ENCODE measurements around the gene TPK1.

The TPK1 gene

GRCh38 chr7:144622745-144623144 lies 213.1 kb downstream of the TPK1 start:
- no peak overlapping the region for H3K4me3 ChIP-seq (ENCODE audit: low read depth, low read length)
- H3K27ac ChIP-seq = no peak overlapping the region
- TF ChIP-seq CTCF (IDR thresholded peaks at IDR 0.05; ENCODE audit: low read depth, low read length) = no peak

GRCh38 chr7:144606261-144606660 lies 229.6 kb downstream of the TPK1 start:
- no peaks in the 10 kb centered on the region for H3K36me3 ChIP-seq
- H3K4me3 ChIP-seq (ENCODE audit: low read depth, low read length) = no peak overlapping the region

More at GRCh38 chr7:144622745-144623144, 213.1 kb downstream of the TPK1 start:
- no peak for DNase-seq
- Histone ChIP-seq H3K36me3 (no peaks in the 10 kb centered on the region), H3K27me3 (ENCODE audit: insufficient read depth, low read depth, severe bottlenecking) (no peaks in the 10 kb centered on the region), H3K9me3 (ENCODE audit: severe bottlenecking) (no peaks in the 10 kb centered on the region)

GRCh38 chr7:144596953-144597352 lies 238.9 kb downstream of the TPK1 start:
- H3K36me3 ChIP-seq = no peaks in the 10 kb centered on the region
- no peak for DNase-seq
- TF ChIP-seq CTCF (IDR thresholded peaks at IDR 0.05; ENCODE audit: low read depth, low read length) = no peak
- H3K4me3 ChIP-seq (ENCODE audit: low read depth, low read length) = no peak overlapping the region
- no peaks in the 10 kb centered on the region for H3K27me3 ChIP-seq (ENCODE audit: insufficient read depth, low read depth, severe bottlenecking)
- H3K9me3 ChIP-seq (ENCODE audit: severe bottlenecking) = no peaks in the 10 kb centered on the region
- no peak overlapping the region for H3K27ac ChIP-seq

More at GRCh38 chr7:144606261-144606660, 229.6 kb downstream of the TPK1 start:
- H3K27ac ChIP-seq = 0 out of 2 replicates have a peak overlapping the region, but pooled peaks have one; percentile 21
- peak; percentile 42 for DNase-seq
- H3K27me3 ChIP-seq (ENCODE audit: insufficient read depth, low read depth, severe bottlenecking) = no peaks in the 10 kb centered on the region
- no peak for TF ChIP-seq CTCF (IDR thresholded peaks at IDR 0.05; ENCODE audit: low read depth, low read length)
- H3K9me3 ChIP-seq (ENCODE audit: severe bottlenecking) = no peaks in the 10 kb centered on the region

GRCh38 chr7:144594580-144594979 lies 241.3 kb downstream of the TPK1 start:
- no peak for TF ChIP-seq CTCF (IDR thresholded peaks at IDR 0.05; ENCODE audit: low read depth, low read length)
- no peaks in the 10 kb centered on the region for H3K9me3 ChIP-seq (ENCODE audit: severe bottlenecking)
- no peak for DNase-seq
- H3K36me3 ChIP-seq = no peaks in the 10 kb centered on the region
- H3K4me3 ChIP-seq (ENCODE audit: low read depth, low read length) = no peak overlapping the region
- no peaks in the 10 kb centered on the region for H3K27me3 ChIP-seq (ENCODE audit: insufficient read depth, low read depth, severe bottlenecking)
- no peak overlapping the region for H3K27ac ChIP-seq

GRCh38 chr7:144588559-144589051 lies 247.2 kb downstream of the TPK1 start:
- Histone ChIP-seq H3K4me3 (ENCODE audit: low read depth, low read length) (no peak overlapping the region), H3K27ac (no peak overlapping the region), H3K9me3 (ENCODE audit: severe bottlenecking) (no peaks in the 10 kb centered on the region), H3K27me3 (ENCODE audit: insufficient read depth, low read depth, severe bottlenecking) (no peaks in the 10 kb centered on the region), H3K36me3 (no peaks in the 10 kb centered on the region)
- DNase-seq = no peak
- no peak for TF ChIP-seq CTCF (IDR thresholded peaks at IDR 0.05; ENCODE audit: low read depth, low read length)

GRCh38 chr7:144587701-144588100 lies 248.2 kb downstream of the TPK1 start:
- Histone ChIP-seq H3K36me3 (no peaks in the 10 kb centered on the region), H3K27ac (no peak overlapping the region), H3K27me3 (ENCODE audit: insufficient read depth, low read depth, severe bottlenecking) (no peaks in the 10 kb centered on the region), H3K9me3 (ENCODE audit: severe bottlenecking) (no peaks in the 10 kb centered on the region), H3K4me3 (ENCODE audit: low read depth, low read length) (no peak overlapping the region)
- TF ChIP-seq CTCF (IDR thresholded peaks at IDR 0.05; ENCODE audit: low read depth, low read length) = no peak
- DNase-seq = no peak

Data from WERI-Rb-1 (cell line).